DOHH2 (cell line): ENCODE data around the gene THOC2.

Experiments
- EZH2phosphoT487 ChIP-seq: fragments of 200-600 bp; sonication (generic); IDR thresholded peaks from 2 replicates; pipeline ENCODE4 v1.6.1; 2017; ENCODE audit warnings: borderline replicate concordance, mild to moderate bottlenecking, antibody characterized with exemption, low read length, moderate library complexity, mixed read lengths
- TF ChIP-seq, protein P1 (sequence below): fragments of 200-600 bp; sonication (generic); IDR thresholded peaks from one replicate; pipeline ENCODE4 v1.5.1; 2014; ENCODE audit warnings: antibody characterized with exemption, mild to moderate bottlenecking, low read depth, low read length; ENCODE audit not compliant: poor library complexity, severe bottlenecking

DNA sequence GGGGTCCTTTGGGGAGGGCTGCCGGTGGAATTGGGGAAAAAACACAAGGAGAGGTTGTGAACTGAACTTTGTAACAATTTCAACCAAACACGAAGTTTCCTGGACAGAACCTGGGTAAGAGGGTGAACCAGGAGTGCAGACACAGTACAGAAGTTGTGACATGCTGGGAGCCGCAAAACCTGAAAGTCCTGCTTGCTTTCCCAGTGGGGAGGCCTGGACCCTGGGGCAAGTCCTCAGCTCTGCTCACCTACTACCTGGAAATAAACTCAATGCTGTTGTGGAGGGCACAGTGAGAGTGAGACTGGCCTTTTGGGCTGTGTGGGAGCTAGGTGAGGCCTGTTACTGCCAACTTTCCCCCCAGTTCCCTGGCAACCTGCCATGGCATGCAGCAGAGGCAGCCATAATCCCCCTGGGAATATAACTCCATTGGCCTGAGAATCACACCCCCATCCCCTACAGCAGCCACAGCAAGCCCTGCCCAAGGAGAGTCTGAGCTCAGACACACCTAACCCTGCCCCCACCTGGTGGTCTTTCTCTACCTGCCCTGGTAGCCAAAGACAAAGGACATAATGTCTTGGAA is 162.8 kb downstream of the THOC2 start:
- TF ChIP-seq, protein P1, sequence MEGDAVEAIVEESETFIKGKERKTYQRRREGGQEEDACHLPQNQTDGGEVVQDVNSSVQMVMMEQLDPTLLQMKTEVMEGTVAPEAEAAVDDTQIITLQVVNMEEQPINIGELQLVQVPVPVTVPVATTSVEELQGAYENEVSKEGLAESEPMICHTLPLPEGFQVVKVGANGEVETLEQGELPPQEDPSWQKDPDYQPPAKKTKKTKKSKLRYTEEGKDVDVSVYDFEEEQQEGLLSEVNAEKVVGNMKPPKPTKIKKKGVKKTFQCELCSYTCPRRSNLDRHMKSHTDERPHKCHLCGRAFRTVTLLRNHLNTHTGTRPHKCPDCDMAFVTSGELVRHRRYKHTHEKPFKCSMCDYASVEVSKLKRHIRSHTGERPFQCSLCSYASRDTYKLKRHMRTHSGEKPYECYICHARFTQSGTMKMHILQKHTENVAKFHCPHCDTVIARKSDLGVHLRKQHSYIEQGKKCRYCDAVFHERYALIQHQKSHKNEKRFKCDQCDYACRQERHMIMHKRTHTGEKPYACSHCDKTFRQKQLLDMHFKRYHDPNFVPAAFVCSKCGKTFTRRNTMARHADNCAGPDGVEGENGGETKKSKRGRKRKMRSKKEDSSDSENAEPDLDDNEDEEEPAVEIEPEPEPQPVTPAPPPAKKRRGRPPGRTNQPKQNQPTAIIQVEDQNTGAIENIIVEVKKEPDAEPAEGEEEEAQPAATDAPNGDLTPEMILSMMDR = no peak
- TF ChIP-seq EZH2phosphoT487 = no peak
